Islet precursor cell (in vitro differentiated cells): ENCODE measurements around the gene QRICH1.

Experiments
- DNase-seq: peaks from one replicate; pipeline ENCODE4 v3.0.0-alpha.2; 2018

QRICH1 gene

DNA sequence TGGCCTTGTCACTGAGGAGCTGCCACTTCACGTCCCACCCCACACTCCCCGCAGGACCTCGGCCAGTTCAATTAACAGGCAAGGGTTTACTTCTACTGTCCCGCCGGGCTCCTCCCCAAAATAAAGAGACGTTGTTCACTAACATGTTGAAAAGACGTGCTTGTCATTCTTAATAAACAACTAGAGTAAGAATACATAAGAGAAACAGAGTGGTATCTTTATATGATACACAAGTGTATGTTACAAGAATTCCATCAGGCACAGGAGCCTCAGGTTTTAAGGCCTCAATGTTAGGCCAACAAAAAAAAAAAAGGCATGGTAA is 64.3 kb downstream of the QRICH1 start:
- no peak for DNase-seq

DNA sequence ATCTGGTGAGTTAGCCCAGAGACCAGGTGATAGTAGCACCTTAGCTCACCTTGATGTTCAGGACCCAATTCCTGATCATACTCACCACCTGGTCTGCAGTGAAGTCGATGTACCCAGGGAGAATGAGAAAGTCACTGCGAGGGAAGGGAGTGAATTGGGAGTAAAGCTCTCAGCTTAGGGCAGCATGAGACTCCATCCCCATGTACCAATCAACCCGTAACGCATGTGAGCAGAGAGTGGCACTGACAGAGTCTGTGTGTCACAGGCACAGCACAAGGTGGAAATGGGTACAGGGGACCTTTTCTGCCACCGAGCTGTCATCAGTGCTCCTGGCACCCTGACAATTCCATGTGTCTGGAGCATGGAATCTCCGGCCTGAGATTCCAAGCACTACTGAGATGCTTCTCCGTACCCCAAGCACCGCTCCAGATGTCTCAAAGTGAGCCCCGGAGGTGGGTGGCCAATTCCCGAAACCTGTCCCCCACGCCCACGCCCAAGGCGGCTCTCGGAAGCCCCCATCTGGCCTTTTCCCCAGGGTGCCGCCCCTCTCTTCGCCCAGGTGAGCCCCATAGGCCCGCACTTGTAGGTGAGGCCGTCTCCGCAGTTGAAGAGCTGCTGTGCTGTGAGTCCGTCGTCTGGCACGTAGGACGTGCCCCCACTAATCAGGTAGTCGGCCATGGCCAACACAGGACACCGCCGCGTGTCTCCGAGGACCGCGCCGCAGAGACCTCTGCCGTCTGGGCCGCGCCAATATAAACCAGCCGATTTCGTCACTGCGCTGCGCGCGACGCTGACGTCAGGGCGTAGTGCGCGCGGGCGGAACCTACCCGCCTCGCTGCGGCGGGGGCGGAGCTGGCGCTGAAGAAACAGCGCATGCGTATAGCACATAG is 65.0 kb downstream of the QRICH1 start, which contains the start of gene IMPDH2:
TSS of gene IMPDH2 (minus strand) at position 726 of the 890 bp plus-strand sequence. CDS start at position 678, 48 bp downstream.
- peak; percentile 95 for DNase-seq

DNA sequence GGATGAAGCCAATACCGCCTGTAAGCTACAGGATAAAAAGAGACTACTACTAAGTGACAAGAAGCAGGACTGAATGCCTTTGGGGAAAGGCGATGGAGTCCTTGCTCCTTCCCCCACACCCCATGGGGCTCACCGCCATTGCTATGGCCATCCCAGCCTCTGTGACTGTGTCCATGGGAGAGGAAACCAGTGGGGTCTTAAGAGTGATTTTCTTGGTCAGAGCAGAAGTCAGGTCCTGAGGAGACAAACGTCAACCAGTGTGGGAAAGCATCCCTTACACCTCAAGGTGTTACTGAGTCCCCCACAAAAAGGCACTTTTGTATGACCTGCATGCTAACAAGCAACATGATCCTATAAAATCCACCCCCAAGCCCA is 65.6 kb downstream of the QRICH1 start:
- DNase-seq = no peak

DNA sequence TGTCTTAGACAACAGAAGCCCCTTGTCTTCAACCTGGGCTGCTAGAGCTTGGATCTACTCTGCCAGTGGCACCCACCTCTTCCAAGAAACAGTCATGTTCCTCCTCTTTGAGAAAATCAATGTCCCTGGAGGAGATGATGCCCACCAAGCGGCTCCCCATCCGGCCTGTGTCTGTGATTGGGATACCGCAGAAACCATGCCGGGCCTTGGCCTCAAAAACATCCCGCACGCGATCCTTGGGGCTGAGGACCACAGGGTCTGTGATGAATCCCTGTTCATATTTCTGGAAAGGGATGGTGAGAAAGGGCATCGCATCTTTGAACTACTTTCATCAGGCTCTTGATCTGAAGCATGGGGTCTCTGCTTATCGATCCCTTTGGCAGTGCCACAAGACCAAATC is 66.2 kb downstream of the QRICH1 start:
- DNase-seq = no peak

DNA sequence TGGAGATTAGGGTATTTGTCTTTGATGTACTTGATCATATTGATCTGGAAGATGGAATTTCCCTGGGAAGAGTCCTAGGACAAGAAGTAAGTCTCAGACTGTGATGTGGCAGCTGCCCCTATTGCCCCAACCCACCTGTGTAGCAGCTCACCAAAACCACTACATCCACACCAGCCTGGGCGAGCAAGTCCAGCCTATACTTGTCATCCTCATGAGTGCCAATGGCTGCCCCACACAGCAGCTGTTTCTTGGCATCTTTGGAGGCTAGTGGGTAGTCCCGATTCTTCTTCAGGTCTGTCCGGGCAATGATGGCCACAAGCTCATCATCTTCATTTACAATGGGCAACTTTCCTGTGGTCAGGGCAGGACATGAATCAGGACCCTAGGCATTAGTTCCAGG is 67.3 kb downstream of the QRICH1 start:
- DNase-seq = no peak

DNA sequence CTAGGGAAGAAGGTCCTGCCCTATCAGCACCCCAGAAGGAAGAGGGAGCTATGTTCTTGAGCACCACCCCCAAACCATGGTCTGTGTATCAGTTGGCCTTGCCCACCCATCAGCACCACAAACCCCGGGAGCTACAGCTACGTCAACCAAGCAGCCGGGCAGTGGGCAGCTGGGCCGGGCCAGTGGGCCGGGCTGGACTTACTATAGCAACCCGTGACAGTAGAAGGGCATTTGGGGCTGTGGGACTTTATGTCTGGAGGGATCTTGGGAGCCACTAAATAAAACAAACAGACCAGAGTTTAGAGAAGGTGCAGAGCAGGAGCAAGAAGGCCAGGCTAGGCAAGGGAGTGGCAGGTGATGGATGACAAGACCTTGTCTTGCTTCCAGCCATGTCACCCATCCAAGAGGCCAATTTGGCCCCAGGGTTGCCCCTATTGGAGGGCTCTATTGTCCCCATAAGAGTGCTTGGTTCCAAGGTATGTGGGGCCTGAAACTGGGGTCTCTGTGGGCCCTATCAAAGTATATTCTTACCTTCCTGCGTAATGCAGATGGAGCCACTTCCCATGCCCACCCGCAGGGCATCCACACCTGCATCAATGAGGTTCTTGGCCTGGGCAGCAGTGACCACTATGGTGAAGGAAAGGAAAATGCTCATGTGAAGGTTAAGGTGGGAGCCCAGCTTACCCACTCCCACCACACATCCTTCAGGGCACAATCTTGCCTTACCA is 67.9 kb downstream of the QRICH1 start:
- DNase-seq = no peak

DNA sequence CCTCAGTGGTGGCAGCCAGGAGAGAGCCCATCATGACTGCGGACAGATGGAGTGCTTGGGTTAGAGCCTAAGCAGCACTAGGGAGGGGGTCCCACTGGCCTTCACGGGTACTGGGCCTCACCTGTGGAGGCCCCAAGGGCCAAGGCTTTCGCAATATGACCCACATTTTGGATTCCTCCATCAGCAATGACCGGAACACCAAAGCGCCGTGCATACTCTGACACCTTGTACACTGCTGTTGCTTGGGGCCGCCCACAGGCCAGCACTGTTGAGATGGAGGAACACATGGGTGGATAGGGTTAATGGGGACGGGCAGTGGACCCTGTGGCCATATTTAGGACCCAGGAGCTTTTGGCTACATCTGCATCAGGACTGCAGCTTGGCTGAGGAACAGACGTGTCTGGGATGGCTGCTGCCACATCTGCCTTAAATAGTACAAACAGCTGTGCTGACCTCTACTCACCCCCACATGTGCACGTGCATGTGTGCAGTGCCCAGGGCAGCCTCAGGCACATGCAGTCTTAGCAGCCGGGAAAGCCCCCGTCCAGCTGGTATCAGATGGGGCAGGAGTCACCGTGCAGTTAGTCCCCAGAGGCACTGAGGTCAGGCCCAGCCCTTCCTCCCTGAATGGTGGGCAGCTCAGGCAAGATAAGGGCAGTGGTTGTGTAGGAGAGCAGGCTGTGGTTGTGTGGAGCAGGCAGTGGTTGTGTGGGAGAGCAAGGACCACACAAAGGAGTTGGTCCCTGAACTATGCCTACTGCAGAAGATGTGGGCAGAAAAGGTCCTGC is 68.7 kb downstream of the QRICH1 start:
- peak; percentile 43 for DNase-seq

DNA sequence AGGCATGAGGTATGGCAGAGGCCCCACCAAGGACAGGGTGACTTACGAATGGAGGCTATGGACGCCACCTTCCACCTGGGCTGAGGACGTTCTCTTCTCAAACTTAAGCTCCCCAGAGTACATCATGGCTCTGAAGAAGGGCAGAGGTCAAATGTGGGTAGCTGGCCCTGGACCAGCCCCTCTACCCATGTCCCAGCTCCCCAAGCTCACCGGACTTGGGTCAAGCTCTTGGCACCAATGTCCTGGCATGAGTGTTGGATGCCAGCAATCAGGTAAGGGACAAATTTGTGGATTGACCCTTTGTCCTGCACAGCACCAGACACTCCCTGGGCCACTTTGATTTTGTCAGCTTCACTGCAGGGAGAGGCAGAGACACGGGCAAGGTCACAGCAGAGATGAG is 69.4 kb downstream of the QRICH1 start:
- DNase-seq = peak; percentile 31

DNA sequence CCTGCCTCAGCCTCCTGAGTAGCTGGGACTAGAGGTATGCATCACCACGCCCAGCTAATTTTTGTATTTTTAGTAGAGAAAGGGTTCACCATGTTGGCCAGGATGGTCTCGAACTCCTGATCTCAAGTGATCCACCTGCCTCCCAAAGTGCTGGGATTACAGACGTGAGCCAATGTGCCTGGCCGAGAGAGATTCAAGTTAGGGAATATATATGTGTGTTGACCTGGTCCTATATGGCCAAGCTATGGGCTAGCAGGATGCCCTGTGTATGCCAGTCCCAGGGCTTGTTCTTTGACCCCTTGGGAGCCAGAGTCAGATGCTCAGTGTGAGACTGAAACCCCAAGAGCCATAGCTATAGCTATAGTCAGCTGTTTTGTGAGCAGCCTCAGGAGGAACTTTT is 70.1 kb downstream of the QRICH1 start:
- DNase-seq = peak; percentile 30

DNA sequence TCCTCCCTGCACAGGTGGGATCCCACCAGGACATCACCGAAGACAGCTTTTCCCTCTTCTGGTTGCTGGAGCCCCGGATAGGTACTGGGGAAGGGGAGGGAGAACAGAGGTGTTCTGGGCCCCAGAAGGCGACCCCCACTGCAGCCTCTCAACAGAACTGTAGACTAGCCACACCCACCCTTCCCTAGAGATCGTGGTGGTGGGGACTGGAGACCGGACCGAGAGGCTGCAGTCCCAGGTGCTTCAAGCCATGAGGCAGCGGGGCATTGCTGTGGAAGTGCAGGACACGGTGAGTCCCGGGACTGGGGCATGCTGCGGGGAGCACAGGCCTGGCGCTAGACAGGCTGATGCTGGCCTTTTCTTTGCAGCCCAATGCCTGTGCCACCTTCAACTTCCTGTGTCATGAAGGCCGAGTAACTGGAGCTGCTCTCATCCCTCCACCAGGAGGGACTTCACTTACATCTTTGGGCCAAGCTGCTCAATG is 71.1 kb downstream of the QRICH1 start:
- DNase-seq = peak; percentile 60

DNA sequence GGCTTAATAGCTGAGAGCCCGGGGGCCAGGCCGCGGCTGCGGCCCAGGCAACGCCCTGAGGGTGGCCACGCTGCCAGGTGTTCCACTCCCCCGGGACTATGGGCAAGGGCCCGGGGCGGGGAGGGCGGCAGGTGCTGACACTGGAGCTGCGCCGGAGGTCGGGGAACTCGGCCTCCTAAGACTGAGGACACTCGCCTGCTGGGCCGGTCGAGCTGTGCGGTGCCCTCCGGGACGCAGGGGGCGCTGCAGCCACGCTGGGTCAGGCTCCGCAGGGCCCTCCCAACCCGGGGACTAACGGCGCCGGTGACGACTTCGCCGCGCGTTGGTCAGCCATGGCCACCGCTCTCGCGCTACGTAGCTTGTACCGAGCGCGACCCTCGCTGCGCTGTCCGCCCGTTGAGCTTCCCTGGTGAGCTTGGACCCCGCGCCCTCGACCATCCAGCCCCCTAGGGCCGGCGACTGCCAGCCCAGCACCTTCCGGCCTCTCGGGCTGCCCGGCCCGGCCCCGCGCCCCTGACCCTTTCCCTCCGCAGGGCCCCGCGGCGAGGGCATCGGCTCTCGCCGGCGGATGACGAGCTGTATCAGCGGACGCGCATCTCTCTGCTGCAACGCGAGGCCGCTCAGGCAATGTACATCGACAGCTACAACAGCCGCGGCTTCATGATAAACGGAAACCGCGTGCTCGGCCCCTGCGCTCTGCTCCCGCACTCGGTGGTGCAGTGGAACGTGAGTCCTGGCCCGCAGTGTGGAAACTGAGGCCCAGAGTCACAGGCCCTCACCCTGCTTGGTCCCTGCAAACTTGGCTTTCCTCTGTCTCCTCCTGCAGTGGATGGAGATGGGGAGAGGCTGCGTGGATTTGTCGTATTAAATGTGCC is 71.8 kb downstream of the QRICH1 start, which contains the start of gene NDUFAF3:
TSS of gene NDUFAF3 (plus strand) at position 309 of the 875 bp plus-strand sequence. CDS start at position 333, 24 bp downstream.
- DNase-seq = peak; percentile 98

DNA sequence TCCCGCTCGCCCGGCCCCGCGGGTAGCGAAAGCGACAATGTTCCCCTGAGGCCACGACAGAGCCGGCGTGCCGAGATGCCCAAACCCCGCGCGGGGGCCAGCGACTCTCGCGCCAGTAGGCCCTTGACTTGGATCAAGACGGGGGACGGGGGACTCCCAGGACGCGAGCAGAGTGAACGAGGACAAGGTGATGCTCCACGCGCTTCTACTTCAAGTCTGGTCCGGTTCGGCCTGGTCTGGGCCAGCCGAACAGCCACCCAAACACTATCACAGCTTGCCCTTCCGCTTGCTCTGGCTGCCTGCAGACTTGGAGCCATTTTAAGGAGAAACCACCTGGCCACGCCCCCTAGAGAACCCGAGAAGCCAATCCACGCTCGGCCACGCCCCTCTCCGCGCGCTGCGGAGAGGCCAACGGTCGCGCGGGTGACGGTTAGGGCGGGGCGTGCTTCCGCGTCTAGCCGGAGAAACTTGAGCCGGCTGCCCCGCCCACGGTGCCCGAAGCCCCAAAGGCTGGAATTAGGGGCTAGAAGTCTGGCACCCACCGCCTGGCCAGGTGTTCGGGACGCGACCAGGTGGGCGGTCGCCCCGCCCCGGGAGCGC is 72.6 kb downstream of the QRICH1 start:
- peak; percentile 99 for DNase-seq

DNA sequence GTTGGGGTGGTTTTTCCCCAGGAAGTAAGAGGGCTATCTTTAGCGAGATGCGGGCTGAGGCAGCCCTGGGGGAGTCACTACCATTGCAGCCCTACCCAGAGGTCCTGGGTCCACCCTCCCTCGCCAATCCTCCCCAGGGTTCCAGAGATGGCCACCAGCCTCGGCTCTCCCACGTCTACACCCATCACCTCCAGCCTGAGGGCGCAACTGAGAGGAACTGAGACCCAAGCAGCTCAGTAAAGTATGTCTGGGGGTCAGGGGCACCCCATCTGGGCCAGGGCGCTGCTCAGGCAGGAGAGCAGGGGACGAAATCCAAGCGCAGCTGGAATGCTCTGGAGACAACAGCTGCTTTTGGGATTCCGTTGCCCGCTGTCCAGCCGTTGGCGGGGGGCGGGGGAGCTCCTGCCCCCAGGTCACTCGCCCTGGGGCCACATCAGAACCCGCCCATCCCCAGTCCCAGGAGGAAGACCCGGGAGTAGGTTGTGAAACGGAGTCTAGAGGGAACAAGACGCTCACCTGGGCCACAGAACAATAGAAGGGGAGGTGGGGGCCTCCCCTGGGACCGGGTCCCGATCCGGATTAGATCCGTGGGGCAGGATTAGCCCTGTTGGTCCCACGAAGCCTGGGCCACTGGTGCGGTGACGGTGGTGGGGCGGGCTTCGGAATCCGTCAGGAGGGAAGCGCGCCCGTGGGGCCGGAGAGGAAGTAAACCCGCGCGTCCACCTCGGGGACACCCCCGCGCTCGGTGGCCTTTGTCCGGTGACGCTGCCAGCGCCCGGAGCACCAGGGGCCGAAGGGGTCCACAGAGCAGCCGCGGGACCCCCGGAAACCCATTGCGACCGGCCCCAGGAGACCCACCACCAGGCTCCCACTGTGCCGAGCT is 73.3 kb downstream of the QRICH1 start:
- DNase-seq = peak; percentile 67

DNA sequence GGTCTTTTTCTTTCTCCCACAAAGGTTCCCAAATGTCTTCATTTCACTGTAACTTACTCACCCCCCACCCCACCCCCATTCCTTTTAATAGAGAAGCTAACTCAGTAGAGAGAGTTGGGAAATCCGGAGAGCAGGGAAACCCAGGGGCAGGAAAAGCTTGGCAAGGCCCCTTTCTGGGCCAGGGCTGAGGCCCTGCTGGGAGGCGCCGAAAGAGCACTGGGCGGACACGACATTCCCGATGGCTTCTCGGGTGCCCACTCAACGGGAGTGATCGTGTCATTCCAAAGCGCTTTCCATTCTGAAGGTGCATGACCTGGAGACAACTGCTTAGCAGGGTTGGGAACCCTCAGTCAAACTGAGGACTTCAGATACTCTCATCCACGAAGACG is 73.9 kb downstream of the QRICH1 start:
- DNase-seq = no peak

DNA sequence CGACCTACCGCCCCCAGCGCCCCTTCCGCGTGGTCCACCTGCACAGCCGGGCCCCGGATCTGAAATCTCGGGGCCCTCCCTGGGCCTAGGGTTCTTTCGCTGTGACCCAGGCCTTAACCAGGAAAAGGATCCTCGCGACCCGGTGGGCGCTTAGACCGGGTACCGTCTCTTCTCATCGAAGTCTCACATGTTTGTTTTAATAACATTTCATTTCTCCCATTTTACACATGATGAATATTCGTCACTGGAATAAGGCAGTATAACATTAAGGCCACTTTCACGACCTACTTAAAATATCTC is 75.2 kb downstream of the QRICH1 start:
- no peak for DNase-seq

DNA sequence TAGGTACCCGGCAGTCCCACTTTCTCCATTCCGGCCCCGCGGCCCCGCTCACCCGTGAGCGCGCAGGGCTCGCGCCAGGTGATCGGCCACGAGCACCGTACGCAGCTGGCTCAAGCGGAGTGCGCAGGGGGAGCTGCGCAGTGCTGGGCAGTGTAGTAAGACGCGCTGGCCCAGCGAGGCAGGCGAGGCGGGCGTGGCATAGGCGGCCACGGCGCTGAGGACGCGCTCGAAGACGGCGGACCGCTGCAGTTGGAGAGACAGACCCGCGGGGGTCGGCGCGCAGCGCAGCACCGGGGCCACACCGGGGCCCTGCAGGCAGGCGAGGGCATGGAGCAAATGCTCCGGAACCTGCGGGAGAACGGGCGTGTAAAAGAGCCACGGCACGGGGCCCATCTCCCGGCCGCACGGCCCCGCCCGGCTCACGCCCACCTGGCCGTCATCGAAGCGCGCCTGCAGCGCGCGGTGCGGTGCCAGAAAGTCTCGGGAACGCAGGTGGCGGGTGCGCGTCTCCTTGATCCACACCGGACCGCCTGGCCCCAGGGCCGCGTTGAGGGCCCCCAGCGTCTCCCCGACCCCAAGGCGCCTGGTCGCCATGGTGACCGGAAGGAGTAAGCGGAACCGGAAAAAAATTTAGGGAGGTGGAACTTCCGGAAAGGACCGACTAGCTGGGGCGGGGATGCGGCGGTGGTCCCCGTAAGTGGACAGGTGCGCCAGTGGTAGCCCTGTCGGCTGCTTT is 75.7 kb downstream of the QRICH1 start, which contains the start of gene DALRD3:
TSS of gene DALRD3 (minus strand) at position 610 of the 736 bp plus-strand sequence. CDS start at position 594, 16 bp downstream.
- peak; percentile 81 for DNase-seq

DNA sequence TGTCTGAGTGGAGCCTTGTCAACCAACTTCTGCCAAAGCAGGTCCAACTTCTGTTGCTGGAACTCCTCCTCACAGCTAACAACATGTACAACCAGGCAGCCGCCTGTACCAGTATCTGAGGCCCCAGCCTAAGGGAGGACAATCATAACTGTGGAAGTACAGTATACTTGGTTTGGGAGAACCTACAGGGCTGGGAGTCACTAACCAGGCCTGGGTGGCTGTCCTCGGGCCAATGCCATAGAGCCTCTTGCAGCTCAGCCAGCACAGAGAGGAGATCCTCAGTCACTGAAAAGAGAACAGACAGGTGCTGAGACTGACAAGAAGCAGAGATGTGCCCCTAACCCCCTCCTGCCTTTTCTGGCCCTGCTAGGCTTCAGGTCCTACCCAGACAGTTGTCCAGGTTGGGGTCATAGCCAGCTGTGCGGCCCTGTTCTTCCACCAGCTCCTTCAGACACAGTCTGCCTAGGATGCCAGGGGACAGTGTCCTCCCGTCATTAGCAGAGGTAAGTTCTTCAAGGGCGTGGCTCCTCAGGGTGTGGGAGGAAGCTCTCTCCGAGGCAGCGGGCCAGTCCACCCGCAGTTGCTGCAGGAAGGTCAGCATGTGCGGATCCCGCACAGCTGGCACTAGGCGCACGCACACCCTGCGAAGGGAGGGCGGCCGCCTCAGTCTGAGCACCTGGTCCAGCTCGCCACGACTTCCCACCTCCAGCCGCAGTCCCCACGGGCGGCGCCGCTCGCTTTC is 76.5 kb downstream of the QRICH1 start:
- DNase-seq = no peak

DNA sequence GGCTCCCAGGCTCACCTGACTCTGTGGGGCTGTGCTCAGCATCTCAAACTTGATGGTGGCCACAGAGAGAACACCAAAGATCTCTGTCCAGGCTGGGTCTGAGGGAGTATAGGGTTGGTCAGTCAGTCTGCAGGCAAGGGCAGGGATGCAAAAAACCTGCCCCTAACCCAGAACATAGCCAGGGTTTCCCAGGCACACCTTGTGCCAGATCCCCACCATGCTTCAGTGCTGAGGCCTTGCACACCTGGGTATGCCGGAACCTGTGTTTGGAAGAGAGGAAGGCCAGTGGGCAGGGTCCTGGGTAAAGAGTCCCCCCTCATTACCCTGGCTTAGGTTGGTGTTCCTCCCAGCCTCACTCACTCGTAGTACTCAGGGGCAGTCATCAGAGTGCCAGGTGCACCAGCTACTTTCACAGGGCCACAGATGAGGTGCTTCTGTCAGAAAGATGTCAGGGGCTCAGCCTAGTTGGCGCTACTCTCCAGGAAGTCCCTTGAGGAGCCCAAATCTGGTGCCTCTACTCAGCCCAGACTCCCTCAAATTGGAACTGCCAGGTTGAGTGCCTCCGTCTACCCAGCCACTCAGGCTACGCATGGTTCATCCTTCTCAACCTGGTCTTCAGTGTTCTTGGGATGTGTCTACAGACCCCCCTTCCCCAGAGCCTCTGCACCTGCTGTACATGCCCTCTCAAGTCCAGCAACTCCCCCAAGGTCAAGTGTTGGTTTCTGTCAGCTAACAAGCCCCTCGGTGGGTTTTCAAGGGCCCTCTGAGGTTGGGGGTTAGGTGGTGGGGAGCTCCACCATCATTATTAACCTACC is 77.2 kb downstream of the QRICH1 start:
- no peak for DNase-seq
